ENCODE data around the gene PTPRD. TPM values are rescaled to one million over a fixed set of nuclear protein-coding genes. Genes with fewer than 3 reads are reported as not detected.

The PTPRD gene
- total RNA-seq, 1 experiment from 2014 or later: 69.6 TPM

DNA sequence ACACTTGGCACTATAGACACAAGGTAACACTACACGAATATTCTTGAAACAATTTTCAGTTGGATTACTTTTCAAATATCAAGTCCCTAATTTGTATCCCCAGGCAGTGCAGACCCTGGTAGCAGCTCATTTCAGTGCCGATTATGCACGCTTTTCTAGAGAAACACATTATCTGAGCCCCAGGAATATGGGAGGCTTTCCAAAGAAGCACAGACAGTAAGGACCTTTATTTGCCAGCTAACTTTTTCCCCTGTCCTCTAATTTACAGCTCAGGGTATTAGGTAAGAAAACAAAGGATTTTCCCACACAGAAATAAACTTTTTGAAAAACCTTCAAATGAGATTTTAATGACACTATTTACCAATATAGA, 1961.0 kb downstream of the PTPRD start (continued):
- TF ChIP-seq, protein P1, sequence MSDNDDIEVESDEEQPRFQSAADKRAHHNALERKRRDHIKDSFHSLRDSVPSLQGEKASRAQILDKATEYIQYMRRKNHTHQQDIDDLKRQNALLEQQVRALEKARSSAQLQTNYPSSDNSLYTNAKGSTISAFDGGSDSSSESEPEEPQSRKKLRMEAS (CRISPR knock-in tag; IDR thresholded peaks at IDR 0.05): no peak
- TF ChIP-seq TCF7 (CRISPR knock-in tag; IDR thresholded peaks at IDR 0.05; ENCODE audit: low read depth) (no peak), JUN (CRISPR knock-in tag; IDR thresholded peaks at IDR 0.05) (no peak), CREM (CRISPR knock-in tag; IDR thresholded peaks at IDR 0.05) (no peak), FOXK1 (CRISPR knock-in tag; IDR thresholded peaks at IDR 0.05) (no peak), ZNF121 (CRISPR knock-in tag; IDR thresholded peaks at IDR 0.05) (no peak), TEAD4 (CRISPR knock-in tag; IDR thresholded peaks at IDR 0.05) (no peak), ETV6 (CRISPR knock-in tag; IDR thresholded peaks at IDR 0.05) (no peak), ZNF416 (CRISPR knock-in tag; IDR thresholded peaks at IDR 0.05) (no peak), GRHL2 (CRISPR knock-in tag; IDR thresholded peaks at IDR 0.05; ENCODE audit: insufficient replicate concordance, severe bottlenecking) (no peak)
- TF ChIP-seq, protein P2, sequence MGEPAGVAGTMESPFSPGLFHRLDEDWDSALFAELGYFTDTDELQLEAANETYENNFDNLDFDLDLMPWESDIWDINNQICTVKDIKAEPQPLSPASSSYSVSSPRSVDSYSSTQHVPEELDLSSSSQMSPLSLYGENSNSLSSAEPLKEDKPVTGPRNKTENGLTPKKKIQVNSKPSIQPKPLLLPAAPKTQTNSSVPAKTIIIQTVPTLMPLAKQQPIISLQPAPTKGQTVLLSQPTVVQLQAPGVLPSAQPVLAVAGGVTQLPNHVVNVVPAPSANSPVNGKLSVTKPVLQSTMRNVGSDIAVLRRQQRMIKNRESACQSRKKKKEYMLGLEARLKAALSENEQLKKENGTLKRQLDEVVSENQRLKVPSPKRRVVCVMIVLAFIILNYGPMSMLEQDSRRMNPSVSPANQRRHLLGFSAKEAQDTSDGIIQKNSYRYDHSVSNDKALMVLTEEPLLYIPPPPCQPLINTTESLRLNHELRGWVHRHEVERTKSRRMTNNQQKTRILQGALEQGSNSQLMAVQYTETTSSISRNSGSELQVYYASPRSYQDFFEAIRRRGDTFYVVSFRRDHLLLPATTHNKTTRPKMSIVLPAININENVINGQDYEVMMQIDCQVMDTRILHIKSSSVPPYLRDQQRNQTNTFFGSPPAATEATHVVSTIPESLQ (CRISPR knock-in tag; IDR thresholded peaks at IDR 0.05): no peak

DNA sequence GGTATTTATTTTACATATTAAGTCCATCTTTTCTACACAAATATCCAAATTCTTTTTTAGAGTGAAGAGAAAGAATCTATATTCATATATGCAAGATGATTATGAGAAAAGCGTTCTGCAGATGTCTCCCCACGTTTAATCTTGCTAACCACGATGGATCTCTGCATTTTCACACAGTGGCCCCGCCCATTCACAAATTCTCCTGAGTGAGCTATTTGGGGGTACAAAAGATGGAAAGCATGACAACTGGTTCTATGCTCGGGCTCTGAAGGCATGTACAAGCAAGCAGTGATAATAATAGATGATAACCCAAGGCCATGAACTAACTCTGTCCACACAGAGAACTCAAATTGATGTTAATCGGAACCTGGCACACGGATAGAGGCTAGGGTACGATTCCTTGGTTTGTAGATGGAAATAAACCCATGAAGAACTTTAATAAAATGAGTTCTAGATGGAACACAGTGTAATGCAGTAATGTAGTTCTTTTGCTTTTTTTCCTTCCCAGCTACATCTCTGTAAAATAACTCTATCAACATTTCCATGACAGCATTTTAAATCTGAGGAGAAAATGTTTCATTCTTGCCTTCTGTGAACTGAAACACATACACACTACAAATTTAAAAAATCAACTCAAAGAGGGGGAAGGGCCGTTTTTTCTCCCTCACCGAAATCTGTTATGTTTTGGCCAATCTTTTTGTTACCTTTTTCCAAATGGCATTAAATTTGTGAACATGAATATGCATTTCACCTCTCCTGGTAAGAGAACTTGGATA, 1961.5 kb downstream of the PTPRD start:
- DNase-seq (ENCODE audit: low spot score) (no peak), ATAC-seq (no peak)
- H3K4me3 Mint-ChIP-seq: no peak overlapping the region
- no peak overlapping the region for H3K27ac Mint-ChIP-seq
- POLR2A ChIA-PET: no interaction called here
- TF ChIP-seq ZNF416 (CRISPR knock-in tag; IDR thresholded peaks at IDR 0.05) (no peak), ZNF423 (CRISPR knock-in tag; IDR thresholded peaks at IDR 0.05) (no peak)
- TF ChIP-seq, protein P3, sequence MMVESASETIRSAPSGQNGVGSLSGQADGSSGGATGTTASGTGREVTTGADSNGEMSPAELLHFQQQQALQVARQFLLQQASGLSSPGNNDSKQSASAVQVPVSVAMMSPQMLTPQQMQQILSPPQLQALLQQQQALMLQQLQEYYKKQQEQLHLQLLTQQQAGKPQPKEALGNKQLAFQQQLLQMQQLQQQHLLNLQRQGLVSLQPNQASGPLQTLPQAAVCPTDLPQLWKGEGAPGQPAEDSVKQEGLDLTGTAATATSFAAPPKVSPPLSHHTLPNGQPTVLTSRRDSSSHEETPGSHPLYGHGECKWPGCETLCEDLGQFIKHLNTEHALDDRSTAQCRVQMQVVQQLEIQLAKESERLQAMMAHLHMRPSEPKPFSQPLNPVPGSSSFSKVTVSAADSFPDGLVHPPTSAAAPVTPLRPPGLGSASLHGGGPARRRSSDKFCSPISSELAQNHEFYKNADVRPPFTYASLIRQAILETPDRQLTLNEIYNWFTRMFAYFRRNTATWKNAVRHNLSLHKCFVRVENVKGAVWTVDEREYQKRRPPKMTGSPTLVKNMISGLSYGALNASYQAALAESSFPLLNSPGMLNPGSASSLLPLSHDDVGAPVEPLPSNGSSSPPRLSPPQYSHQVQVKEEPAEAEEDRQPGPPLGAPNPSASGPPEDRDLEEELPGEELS (CRISPR knock-in tag; IDR thresholded peaks at IDR 0.05): no peak
- CTCF ChIA-PET: interaction anchor here (1.1 kb wide), 1 partner anchor 245 kb away, joined by 3 read pairs; no protein-coding TSS in a partner anchor
- H3K27me3 Mint-ChIP-seq (ENCODE audit: low read depth): no peaks in the 10 kb centered on the region
- peaks cover 25% of the 10 kb centered on the region for H3K4me1 Mint-ChIP-seq
- no peaks in the 10 kb centered on the region for H3K9me3 Mint-ChIP-seq
- H3K36me3 Mint-ChIP-seq: no peaks in the 10 kb centered on the region

DNA sequence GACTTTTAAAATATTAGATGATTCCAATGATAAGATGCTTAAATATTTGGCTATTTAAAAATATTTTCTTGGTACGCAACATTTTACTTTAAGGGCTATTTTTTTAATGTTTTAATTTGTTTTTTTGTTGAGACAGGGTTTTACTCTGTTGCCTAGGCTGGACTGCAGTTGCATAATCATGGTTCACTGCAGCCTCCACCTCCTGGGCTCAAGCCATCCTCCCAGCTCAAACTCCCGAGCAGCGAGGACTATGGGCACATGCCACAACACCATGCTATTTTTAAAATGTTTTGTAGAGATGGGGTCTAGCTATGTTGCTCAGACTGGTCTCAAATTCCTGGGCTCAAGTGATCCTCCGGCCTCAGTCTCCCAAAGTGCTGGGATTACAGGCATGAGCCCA, 1963.0 kb downstream of the PTPRD start:
- CTCF ChIA-PET: interaction anchor here (0.8 kb wide), 1 partner anchor 246 kb away, joined by 3 read pairs; no protein-coding TSS in a partner anchor
- peaks cover 21% of the 10 kb centered on the region for H3K4me1 Mint-ChIP-seq
- TF ChIP-seq, protein P4, sequence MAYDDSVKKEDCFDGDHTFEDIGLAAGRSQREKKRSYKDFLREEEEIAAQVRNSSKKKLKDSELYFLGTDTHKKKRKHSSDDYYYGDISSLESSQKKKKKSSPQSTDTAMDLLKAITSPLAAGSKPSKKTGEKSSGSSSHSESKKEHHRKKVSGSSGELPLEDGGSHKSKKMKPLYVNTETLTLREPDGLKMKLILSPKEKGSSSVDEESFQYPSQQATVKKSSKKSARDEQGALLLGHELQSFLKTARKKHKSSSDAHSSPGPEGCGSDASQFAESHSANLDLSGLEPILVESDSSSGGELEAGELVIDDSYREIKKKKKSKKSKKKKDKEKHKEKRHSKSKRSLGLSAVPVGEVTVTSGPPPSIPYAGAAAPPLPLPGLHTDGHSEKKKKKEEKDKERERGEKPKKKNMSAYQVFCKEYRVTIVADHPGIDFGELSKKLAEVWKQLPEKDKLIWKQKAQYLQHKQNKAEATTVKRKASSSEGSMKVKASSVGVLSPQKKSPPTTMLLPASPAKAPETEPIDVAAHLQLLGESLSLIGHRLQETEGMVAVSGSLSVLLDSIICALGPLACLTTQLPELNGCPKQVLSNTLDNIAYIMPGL (CRISPR knock-in tag; IDR thresholded peaks at IDR 0.05): no peak
- TF ChIP-seq, protein P5, sequence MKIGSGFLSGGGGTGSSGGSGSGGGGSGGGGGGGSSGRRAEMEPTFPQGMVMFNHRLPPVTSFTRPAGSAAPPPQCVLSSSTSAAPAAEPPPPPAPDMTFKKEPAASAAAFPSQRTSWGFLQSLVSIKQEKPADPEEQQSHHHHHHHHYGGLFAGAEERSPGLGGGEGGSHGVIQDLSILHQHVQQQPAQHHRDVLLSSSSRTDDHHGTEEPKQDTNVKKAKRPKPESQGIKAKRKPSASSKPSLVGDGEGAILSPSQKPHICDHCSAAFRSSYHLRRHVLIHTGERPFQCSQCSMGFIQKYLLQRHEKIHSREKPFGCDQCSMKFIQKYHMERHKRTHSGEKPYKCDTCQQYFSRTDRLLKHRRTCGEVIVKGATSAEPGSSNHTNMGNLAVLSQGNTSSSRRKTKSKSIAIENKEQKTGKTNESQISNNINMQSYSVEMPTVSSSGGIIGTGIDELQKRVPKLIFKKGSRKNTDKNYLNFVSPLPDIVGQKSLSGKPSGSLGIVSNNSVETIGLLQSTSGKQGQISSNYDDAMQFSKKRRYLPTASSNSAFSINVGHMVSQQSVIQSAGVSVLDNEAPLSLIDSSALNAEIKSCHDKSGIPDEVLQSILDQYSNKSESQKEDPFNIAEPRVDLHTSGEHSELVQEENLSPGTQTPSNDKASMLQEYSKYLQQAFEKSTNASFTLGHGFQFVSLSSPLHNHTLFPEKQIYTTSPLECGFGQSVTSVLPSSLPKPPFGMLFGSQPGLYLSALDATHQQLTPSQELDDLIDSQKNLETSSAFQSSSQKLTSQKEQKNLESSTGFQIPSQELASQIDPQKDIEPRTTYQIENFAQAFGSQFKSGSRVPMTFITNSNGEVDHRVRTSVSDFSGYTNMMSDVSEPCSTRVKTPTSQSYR (CRISPR knock-in tag; IDR thresholded peaks at IDR 0.05): no peak
- TF ChIP-seq, protein P6, sequence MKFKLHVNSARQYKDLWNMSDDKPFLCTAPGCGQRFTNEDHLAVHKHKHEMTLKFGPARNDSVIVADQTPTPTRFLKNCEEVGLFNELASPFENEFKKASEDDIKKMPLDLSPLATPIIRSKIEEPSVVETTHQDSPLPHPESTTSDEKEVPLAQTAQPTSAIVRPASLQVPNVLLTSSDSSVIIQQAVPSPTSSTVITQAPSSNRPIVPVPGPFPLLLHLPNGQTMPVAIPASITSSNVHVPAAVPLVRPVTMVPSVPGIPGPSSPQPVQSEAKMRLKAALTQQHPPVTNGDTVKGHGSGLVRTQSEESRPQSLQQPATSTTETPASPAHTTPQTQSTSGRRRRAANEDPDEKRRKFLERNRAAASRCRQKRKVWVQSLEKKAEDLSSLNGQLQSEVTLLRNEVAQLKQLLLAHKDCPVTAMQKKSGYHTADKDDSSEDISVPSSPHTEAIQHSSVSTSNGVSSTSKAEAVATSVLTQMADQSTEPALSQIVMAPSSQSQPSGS (CRISPR knock-in tag; IDR thresholded peaks at IDR 0.05; ENCODE audit: borderline replicate concordance, low read depth): no peak
- no peak for TF ChIP-seq ZNF416 (CRISPR knock-in tag; IDR thresholded peaks at IDR 0.05)
- TF ChIP-seq CREB1 (CRISPR knock-in tag; IDR thresholded peaks at IDR 0.05): no peak
- TF ChIP-seq, protein P7, sequence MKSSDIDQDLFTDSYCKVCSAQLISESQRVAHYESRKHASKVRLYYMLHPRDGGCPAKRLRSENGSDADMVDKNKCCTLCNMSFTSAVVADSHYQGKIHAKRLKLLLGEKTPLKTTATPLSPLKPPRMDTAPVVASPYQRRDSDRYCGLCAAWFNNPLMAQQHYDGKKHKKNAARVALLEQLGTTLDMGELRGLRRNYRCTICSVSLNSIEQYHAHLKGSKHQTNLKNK (CRISPR knock-in tag; IDR thresholded peaks at IDR 0.05): no peak
- TF ChIP-seq, protein P8, sequence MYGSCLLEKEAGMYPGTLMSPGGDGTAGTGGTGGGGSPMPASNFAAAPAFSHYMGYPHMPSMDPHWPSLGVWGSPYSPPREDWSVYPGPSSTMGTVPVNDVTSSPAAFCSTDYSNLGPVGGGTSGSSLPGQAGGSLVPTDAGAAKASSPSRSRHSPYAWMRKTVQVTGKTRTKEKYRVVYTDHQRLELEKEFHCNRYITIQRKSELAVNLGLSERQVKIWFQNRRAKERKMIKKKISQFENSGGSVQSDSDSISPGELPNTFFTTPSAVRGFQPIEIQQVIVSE (CRISPR knock-in tag; IDR thresholded peaks at IDR 0.05; ENCODE audit: borderline replicate concordance): no peak
- no peak for TF ChIP-seq FOXP1 (CRISPR knock-in tag; IDR thresholded peaks at IDR 0.05; ENCODE audit: borderline replicate concordance)
- TF ChIP-seq KAT7 (CRISPR knock-in tag; IDR thresholded peaks at IDR 0.05; ENCODE audit: borderline replicate concordance): no peak

More for the DNA sequence above, 1963.0 kb downstream of the PTPRD start:
- no peaks in the 10 kb centered on the region for H3K9me3 Mint-ChIP-seq
- no peak overlapping the region for H3K4me3 Mint-ChIP-seq
- POLR2A ChIA-PET: interaction anchor here (0.6 kb wide), 1 partner anchor 1304 kb away, joined by 7 read pairs; no protein-coding TSS in a partner anchor
- no peaks in the 10 kb centered on the region for H3K36me3 Mint-ChIP-seq
- ATAC-seq (no peak), DNase-seq (ENCODE audit: low spot score) (no peak)
- no peak overlapping the region for H3K27ac Mint-ChIP-seq
- H3K27me3 Mint-ChIP-seq (ENCODE audit: low read depth): no peaks in the 10 kb centered on the region
